Posterior vena cava (tissue), 2 donors: ENCODE data around the gene HIVEP3. TPM values are rescaled to one million over a fixed set of nuclear protein-coding genes. Genes with fewer than 3 reads are reported as not detected.

Source experiments
- DNase-seq: peaks from one replicate; pipeline ENCODE4 v3.0.0-alpha.2; 2020; ENCODE audit warnings: low spot score
- intact Hi-C, 2 donors: fragments of 100-400 bp; cut with DNase I; formaldehyde crosslinking; loops; one replicate each; pipeline versions ENCODE4 v1.14.1 to v1.14.2; 2022 to 2023
- total RNA-seq, 2 donors: library from RNA; stranded (reverse); fragmentation: NEBNext Ultra II Directional; extraction: Animal tissue kit (Norgen Biotek cat#: 25700); gene quantifications; one replicate each; pipeline ENCODE4 v1.2.1, GENCODE V29; 2021
- donor health status: DM: yes; HTN: yes; CAD: no.
- donor health status: DM: yes; HTN: yes; CAD: no.

The HIVEP3 gene
- total RNA-seq, 2 donors from 2014 or later = 4.1 to 5.5 TPM

- intact Hi-C loops = no loop called here
These were observed 308.4 kb downstream of the HIVEP3 start for GRCh38 chr1:41610361-41610760.

GRCh38 chr1:41609166-41609883 is 309.4 kb downstream of the HIVEP3 start:
- DNase-seq = no peak
- intact Hi-C loops = no loop called here

More at GRCh38 chr1:41610361-41610760, 308.4 kb downstream of the HIVEP3 start:
- no peak for DNase-seq

GRCh38 chr1:41608211-41608610 is 310.5 kb downstream of the HIVEP3 start:
- intact Hi-C loops = no loop called here
- DNase-seq = no peak

GRCh38 chr1:41607808-41608207 is 310.9 kb downstream of the HIVEP3 start:
- intact Hi-C loops = no loop called here
- DNase-seq = no peak

- intact Hi-C loops = no loop called here
- no peak for DNase-seq
These were observed 318.8 kb downstream of the HIVEP3 start for GRCh38 chr1:41599912-41600311.

- no peak for DNase-seq
- intact Hi-C loops = no loop called here
These were observed 320.4 kb downstream of the HIVEP3 start for GRCh38 chr1:41598325-41598724.

GRCh38 chr1:41592451-41593125 is 326.1 kb downstream of the HIVEP3 start:
- intact Hi-C loops = no loop called here
- DNase-seq = no peak

- DNase-seq = no peak
- intact Hi-C loops = no loop called here
These were observed 326.8 kb downstream of the HIVEP3 start for GRCh38 chr1:41591891-41592290.

- intact Hi-C loops = no loop called here
- no peak for DNase-seq
These were observed 328.4 kb downstream of the HIVEP3 start for GRCh38 chr1:41590331-41590730.

- intact Hi-C loops = no loop called here
- no peak for DNase-seq
These were observed 329.3 kb downstream of the HIVEP3 start for GRCh38 chr1:41589395-41589794.

- intact Hi-C loops = no loop called here
- DNase-seq = no peak
These were observed 330.3 kb downstream of the HIVEP3 start for GRCh38 chr1:41588334-41588875.

- DNase-seq = no peak
- intact Hi-C loops = no loop called here
These were observed 330.9 kb downstream of the HIVEP3 start for GRCh38 chr1:41587791-41588190.

- no peak for DNase-seq
- intact Hi-C loops = no loop called here
These were observed 332.5 kb downstream of the HIVEP3 start for GRCh38 chr1:41586230-41586629.

GRCh38 chr1:41583658-41584547 is 334.8 kb downstream of the HIVEP3 start:
- intact Hi-C loops = no loop called here
- DNase-seq = peak; percentile 46

GRCh38 chr1:41582851-41583657 is 335.7 kb downstream of the HIVEP3 start:
- intact Hi-C loops = no loop called here

GRCh38 chr1:41582351-41582750 is 336.4 kb downstream of the HIVEP3 start:
- DNase-seq = peak; percentile 36
- intact Hi-C loops = no loop called here

More at GRCh38 chr1:41582851-41583657, 335.7 kb downstream of the HIVEP3 start:
- DNase-seq = peak; percentile 72

GRCh38 chr1:41582004-41582325 is 336.8 kb downstream of the HIVEP3 start:
- intact Hi-C loops = no loop called here
- peak; percentile 71 for DNase-seq

- intact Hi-C loops = no loop called here
- DNase-seq = peak; percentile 62
These were observed 337.3 kb downstream of the HIVEP3 start for GRCh38 chr1:41581216-41582003.
